Measurements from ENCODE around the gene ARHGEF26.

ARHGEF26 gene

DNA sequence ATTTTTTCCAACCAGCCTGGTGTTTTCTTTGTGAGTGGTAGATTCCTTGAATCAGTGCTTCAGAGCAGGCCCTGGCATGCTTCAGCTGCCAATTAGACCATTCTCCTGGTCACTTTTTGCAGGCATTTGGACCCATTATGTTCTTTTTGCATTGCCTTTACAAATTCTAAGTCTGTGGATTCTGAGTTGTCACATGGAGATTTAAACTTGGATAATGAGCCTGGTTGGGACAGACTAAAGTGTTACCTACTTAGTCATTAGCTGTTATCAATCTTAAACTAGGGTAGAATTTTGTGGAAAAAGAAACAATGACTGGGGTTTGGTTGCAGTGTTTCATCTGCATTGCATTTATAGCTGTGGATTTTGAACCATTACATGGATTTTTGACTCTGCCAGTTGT is 40.6 kb downstream of the ARHGEF26 start:
- H3K4me3 ChIP-seq (replicated peaks; ENCODE audit: insufficient read depth, low read length): no peak overlapping the region
- TF ChIP-seq GABPA (IDR thresholded peaks at IDR 0.05; ENCODE audit: low read depth) (no peak), SPI1 (IDR thresholded peaks at IDR 0.05; ENCODE audit: borderline replicate concordance, low read depth) (no peak), POLR2AphosphoS5 (IDR thresholded peaks at IDR 0.05; ENCODE audit: low read depth) (no peak)
- TF ChIP-seq, protein P1, sequence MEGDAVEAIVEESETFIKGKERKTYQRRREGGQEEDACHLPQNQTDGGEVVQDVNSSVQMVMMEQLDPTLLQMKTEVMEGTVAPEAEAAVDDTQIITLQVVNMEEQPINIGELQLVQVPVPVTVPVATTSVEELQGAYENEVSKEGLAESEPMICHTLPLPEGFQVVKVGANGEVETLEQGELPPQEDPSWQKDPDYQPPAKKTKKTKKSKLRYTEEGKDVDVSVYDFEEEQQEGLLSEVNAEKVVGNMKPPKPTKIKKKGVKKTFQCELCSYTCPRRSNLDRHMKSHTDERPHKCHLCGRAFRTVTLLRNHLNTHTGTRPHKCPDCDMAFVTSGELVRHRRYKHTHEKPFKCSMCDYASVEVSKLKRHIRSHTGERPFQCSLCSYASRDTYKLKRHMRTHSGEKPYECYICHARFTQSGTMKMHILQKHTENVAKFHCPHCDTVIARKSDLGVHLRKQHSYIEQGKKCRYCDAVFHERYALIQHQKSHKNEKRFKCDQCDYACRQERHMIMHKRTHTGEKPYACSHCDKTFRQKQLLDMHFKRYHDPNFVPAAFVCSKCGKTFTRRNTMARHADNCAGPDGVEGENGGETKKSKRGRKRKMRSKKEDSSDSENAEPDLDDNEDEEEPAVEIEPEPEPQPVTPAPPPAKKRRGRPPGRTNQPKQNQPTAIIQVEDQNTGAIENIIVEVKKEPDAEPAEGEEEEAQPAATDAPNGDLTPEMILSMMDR (IDR thresholded peaks at IDR 0.05; ENCODE audit: insufficient read depth, low read length): no peak
- TF ChIP-seq, protein P2, sequence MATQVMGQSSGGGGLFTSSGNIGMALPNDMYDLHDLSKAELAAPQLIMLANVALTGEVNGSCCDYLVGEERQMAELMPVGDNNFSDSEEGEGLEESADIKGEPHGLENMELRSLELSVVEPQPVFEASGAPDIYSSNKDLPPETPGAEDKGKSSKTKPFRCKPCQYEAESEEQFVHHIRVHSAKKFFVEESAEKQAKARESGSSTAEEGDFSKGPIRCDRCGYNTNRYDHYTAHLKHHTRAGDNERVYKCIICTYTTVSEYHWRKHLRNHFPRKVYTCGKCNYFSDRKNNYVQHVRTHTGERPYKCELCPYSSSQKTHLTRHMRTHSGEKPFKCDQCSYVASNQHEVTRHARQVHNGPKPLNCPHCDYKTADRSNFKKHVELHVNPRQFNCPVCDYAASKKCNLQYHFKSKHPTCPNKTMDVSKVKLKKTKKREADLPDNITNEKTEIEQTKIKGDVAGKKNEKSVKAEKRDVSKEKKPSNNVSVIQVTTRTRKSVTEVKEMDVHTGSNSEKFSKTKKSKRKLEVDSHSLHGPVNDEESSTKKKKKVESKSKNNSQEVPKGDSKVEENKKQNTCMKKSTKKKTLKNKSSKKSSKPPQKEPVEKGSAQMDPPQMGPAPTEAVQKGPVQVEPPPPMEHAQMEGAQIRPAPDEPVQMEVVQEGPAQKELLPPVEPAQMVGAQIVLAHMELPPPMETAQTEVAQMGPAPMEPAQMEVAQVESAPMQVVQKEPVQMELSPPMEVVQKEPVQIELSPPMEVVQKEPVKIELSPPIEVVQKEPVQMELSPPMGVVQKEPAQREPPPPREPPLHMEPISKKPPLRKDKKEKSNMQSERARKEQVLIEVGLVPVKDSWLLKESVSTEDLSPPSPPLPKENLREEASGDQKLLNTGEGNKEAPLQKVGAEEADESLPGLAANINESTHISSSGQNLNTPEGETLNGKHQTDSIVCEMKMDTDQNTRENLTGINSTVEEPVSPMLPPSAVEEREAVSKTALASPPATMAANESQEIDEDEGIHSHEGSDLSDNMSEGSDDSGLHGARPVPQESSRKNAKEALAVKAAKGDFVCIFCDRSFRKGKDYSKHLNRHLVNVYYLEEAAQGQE (IDR thresholded peaks at IDR 0.05; ENCODE audit: insufficient replicate concordance, low read depth): no peak
- DNase-seq (ENCODE audit: low read depth in 1 of 2, low spot score in 1 of 2): no peak

DNA sequence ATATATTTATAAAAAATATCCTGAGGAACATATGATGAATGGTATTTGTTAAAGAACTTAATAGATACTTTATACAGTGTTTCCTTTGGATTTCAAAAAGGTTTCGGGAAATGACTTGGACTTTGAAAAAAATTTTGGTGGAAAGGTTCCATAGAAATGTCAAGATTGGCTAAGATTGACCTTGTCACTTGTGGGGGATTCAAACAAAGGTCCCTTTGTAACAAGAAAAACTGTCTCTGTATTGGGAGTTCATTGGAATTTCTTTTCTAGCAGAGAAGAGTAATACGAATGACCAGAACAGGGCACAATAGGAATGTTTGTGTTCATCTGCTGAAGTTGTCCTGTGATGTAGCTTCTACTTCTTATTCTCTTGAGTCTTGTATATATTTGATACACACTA is 43.2 kb downstream of the ARHGEF26 start:
- H3K27ac ChIP-seq (replicated peaks): no peak overlapping the region
- no peak for DNase-seq (ENCODE audit: low read depth in 1 of 2, low spot score in 1 of 2)
- H3K4me3 ChIP-seq (replicated peaks; ENCODE audit: insufficient read depth, low read length): no peak overlapping the region
- no peaks in the 10 kb centered on the region for H3K27me3 ChIP-seq (ENCODE audit: insufficient read depth, poor library complexity, severe bottlenecking)
- TF ChIP-seq, protein P1 (IDR thresholded peaks at IDR 0.05; ENCODE audit: insufficient read depth, low read length): no peak
- TF ChIP-seq GABPA (IDR thresholded peaks at IDR 0.05; ENCODE audit: low read depth) (no peak), SPI1 (IDR thresholded peaks at IDR 0.05; ENCODE audit: borderline replicate concordance, low read depth) (no peak), POLR2AphosphoS5 (IDR thresholded peaks at IDR 0.05; ENCODE audit: low read depth) (no peak)
- TF ChIP-seq, protein P2 (IDR thresholded peaks at IDR 0.05; ENCODE audit: insufficient replicate concordance, low read depth): no peak

More for the DNA sequence above, 40.6 kb downstream of the ARHGEF26 start:
- Histone ChIP-seq H3K27me3 (ENCODE audit: insufficient read depth, poor library complexity, severe bottlenecking) (no peaks in the 10 kb centered on the region), H3K27ac (replicated peaks) (no peak overlapping the region)

DNA sequence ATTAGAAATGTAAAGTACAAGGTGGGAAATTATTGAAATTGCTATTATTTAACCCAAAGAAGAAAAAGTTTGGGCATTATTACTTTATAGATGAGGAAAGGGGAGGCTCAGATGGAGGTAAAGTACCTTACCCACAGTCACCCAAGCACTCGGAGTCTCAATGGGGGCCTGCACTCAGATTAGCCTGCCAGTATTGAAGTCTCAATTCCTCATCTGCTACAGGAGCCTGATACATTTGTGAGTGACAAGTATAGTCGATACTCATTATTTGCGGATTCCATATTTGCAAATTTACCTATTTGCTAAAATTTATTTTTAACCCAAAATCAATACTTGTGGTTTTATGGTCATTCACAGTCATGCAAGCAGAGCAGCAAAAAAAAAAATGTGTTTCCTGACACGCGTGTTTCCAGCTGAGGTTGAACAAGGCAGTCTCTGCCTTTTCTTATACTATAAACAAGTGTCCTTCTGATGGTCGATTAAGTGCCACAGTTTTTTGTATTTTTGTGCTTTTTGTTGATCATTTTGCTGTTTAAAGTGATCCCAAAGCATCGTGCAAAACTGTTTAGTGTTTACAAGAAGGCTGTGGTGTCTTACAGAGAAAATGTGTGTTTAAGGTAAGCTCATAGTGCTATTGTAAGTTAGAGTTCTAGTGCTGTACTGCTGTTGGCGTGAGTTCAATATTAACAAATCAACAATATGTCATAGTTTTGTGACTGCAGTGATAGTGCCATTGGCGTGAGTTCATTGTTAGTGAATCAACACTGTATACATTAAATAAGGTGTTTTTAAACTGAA is 48.0 kb downstream of the ARHGEF26 start:
- TF ChIP-seq GABPA (IDR thresholded peaks at IDR 0.05; ENCODE audit: low read depth): no peak
- TF ChIP-seq, protein P2 (IDR thresholded peaks at IDR 0.05; ENCODE audit: insufficient replicate concordance, low read depth): no peak
- TF ChIP-seq, protein P1 (IDR thresholded peaks at IDR 0.05; ENCODE audit: insufficient read depth, low read length): no peak
- no peak for TF ChIP-seq SPI1 (IDR thresholded peaks at IDR 0.05; ENCODE audit: borderline replicate concordance, low read depth)
- TF ChIP-seq POLR2AphosphoS5 (IDR thresholded peaks at IDR 0.05; ENCODE audit: low read depth): no peak
- Histone ChIP-seq H3K27me3 (ENCODE audit: insufficient read depth, poor library complexity, severe bottlenecking) (no peaks in the 10 kb centered on the region), H3K4me3 (replicated peaks; ENCODE audit: insufficient read depth, low read length) (no peak overlapping the region), H3K27ac (replicated peaks) (no peak overlapping the region)
- no peak for DNase-seq (ENCODE audit: low read depth in 1 of 2, low spot score in 1 of 2)

Data from HL-60 (cell line).